ENCODE measurements around the gene ANAPC13.

ANAPC13 gene

DNA sequence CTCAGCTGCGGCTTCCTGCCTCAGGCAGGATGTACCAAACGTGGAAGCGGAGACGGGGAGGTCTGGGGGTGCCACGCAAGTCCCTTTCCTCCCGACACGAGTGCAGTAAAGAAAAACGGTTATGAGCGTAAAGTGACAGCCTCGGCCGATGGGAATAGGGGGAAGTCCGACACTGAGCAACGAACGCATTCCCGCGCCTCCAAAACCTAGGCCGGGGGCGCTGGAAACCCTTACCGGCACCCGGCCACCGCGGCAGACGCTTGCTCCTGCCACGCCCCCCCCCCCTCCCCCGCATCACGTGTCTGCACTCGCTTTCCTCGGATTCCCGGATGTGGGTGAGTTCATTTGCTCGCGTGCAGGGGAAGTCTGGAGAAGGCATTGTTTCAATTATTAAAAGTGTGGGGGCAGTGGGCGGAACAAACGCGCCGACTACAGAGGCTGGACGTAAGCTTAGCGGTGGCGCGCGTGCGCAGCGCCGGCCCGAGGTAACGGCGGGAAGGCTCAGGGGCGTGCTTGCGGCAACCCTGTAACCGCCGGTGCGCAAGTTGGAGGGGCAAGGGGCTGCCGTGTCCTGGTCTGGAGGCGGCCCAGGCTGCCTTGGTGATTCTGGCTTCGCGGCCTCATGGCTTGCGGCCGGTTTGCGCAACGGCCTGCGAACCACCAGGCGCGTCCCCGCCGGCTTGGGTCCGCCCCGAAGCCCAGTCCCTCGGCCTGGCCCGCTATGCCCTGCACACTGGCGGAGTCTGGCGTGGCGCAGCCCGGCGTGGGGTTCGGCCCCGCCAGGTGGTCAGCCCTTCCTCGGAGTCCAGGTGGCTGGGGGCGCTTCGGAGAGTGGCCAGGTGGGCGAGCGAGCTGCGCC lies at the start of gene ANAPC13, which contains the start of gene CEP63:
Gene ANAPC13 (minus strand): TSS at position 268 of the 859 bp plus-strand sequence. CDS start 3,081 bp downstream, outside the sequence.
Gene CEP63 (plus strand): TSS at position 340 of the 859 bp plus-strand sequence. CDS start 9,264 bp downstream, outside the sequence.
- peak; percentile 84 for DNase-seq

DNA sequence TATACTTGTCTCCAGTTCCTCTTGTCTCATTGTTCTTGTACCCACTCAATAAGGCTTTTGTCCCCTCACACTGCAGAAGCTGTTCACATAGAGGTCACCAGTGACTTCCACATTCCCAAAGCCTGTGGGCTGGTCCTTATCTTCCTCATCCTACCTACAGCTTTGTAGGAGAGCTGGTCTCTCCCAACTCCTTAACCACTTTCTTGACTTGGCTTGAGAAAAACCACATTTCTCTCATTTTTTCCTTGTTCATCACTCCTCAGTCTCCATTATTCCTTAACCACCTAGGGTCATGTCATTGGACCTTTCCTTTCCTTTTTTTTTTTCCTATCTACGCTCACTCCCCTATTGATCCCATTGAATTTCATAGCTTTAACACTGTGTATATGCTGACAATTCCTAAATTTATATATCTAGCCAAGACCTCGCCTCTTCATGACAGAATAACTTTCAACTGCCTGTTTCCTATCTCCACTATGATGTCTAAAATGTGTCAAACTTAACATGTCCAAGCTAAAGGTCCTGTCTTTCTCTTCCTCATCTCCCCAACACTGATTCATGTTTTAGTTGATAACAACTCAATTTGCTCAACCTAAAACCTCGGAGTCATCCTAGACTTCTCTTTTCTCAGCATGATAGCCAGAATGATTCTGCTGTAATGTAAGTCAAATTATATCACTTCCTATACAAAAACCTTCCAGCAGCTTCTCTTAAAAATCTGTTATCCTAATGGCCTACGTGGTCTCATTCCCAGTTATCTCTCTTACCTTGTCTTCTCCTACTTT lies 49.6 kb upstream of the ANAPC13 start:
- DNase-seq: no peak

DNA sequence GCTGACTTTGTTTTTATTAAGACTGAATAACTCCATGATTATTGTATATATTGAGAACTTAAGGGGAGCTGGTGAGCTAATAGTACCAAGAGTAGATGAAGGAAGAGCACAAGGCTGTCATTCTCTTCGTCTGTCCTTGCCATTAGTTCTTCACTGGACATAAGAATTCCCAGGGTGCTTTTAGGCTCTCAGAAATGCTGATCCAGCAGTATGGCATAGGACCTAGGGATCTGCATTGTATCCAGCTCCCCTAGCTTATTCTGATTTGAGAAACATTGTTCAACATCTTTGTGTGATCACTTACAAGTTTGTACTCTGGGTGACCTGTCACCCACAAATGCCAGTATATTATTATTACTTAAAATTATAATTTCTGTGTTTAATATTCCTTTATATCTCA lies 47.7 kb upstream of the ANAPC13 start:
- DNase-seq: no peak

DNA sequence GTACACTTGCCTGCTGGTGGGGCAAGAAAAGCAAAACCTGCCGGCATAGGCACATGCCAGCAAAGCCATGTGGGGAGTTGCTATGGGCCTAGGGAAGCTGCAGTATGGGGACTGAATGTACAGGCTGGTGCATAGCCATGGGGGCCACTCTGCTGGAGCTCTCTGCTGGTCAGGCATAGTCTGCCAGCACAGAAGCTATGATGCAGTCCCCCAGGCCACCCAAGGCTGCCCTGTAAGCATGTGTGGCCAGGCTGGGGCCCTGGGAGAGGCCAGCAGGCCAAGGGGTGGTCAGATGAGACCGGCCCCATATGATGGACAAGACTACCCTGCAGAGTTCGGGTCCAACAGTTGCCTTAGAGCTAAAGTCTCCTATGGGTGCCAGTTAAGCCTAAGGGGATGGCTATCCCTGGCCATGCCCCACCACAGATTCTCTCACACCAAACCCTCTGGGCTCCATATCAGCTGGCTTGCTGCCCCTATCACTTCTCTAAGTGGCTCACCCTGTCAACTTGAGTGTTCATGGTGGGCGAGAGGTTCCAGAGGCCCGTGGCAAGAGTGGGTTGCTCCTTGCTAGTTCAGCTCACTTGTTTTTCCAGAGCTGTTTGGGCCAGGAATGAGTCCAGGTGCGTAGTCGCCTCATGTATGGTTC lies 41.9 kb upstream of the ANAPC13 start:
- DNase-seq: no peak

GRCh38 chr3:134527037-134527436 lies 41.3 kb upstream of the ANAPC13 start:
- no peak for DNase-seq

DNA sequence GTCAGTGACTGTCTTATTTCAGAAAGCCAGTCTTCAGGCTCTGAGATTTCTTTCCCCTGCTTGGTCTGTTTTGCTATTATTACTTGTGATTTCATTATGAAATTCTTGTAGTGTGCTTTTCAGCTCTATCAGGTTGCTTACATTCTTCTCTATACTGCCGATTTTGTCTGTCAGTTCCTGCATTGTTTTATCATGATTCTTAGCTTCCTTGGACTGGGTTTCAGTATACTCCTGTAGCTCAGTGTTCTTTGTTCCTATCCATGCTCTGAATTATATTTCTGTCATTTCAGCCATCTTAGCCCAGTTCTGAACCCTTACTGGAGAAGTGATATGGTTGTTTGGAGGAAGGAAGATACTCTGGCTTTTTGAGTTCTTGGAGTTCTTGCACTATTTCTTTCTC lies 40.5 kb upstream of the ANAPC13 start:
- DNase-seq: no peak

GRCh38 chr3:134525293-134525692 lies 39.5 kb upstream of the ANAPC13 start:
- DNase-seq: no peak

DNA sequence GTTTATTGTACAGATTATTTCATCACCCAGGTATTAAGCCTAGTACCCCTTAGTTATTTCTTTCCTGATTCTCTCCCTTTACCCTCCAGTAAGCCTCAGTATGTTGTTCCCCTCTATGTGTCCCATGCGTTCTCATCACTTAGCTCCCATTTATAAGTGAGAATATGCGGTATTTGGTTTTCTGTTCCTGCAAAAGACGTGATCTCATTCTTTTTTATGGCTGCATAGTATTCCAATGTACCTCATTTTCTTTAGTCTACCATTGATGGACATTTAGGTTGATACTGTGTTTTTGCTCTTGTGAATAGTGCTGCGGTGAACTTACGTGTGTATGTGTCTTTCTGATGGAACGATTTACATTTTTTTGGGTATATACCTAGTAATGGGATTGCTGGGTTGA lies 36.8 kb upstream of the ANAPC13 start:
- DNase-seq: no peak

DNA sequence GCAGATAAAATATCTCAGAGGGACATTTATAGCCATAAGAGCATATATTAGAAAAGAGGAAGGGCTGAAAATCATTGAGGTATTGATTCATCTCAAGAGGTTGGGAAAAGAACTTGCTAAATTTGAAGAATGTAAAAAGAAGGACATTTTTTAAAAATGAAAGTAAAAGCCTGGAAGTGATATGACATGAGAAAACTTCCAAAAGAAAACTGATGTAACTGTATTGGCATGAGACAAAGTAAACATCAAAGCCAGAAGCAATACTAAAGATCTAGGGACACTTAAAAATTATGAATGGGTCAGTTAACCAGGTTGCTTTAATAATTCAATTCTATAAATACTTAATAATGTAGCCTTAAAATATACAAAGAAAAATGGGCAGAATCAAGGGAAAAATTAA lies 32.0 kb upstream of the ANAPC13 start:
- no peak for DNase-seq

GRCh38 chr3:134516905-134517304 lies 31.1 kb upstream of the ANAPC13 start:
- DNase-seq: no peak

- no peak for DNase-seq
Observed at GRCh38 chr3:134511500-134511899, 25.7 kb upstream of the ANAPC13 start.

- DNase-seq: no peak
Observed at GRCh38 chr3:134505485-134505884, 19.7 kb upstream of the ANAPC13 start.

- no peak for DNase-seq
Observed at GRCh38 chr3:134504132-134504531, 18.3 kb upstream of the ANAPC13 start.

GRCh38 chr3:134503266-134503665 lies 17.5 kb upstream of the ANAPC13 start:
- no peak for DNase-seq

GRCh38 chr3:134496471-134497071 lies 10.8 kb upstream of the ANAPC13 start:
- no peak for DNase-seq

- no peak for DNase-seq
Observed at GRCh38 chr3:134495980-134496379, 10.2 kb upstream of the ANAPC13 start.

DNA sequence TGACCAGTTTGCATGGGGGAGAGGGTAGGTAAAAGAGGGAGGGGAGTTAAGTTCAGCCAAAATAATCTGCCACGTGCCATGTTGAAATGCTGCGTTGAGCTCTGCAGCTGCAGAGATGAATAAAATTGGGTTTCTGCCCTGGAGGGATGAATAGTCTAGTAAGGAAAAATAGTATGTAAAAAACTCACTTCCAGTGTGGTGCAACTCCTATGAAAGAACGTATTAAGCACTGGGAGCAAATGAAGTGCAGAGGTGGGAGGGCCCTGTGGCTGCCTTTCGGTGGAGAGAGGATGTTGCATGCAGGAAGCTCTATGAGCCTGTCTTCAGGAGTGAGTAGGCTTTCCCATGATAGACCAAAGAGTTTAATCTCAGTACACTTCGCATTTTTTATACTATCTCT lies 8.7 kb upstream of the ANAPC13 start:
- DNase-seq: no peak

- no peak for DNase-seq
Observed at GRCh38 chr3:134487406-134487805, 1.6 kb upstream of the ANAPC13 start.

- DNase-seq: no peak
Observed at GRCh38 chr3:134486577-134487041, 824 bp upstream of the ANAPC13 start.

DNA sequence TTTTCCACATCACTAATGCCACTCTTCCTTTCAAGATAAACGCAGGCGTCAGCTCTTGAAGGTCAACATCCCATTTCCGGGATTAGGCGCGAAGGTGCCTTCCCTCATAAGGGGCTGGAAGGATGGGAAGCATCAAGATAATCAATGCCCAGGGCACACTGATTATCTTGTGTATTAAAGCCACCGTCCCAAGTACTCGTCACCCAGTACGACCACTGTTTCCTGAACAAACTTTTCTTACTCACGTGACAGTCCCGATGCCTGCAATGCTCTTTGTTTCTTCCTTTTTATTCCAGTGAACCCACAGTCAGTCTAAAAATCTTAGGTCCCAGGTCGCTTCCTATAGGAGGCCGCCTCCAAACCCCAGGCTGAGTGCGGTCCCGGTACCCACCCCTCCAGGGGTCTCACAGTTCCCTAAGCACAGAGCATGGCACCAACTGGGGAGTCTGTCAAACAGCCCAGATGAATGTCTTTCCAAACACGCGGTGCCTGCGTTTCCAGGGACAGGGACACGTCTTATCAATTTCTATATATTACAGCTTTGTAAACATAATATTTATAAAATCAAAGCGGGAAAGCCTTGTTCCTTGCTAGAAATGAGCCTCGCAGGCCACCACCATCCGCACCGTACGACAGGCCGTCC lies 589 bp downstream of the ANAPC13 start:
- no peak for DNase-seq

- DNase-seq: no peak
Observed at GRCh38 chr3:134483195-134483900, 2.4 kb downstream of the ANAPC13 start.

DNA sequence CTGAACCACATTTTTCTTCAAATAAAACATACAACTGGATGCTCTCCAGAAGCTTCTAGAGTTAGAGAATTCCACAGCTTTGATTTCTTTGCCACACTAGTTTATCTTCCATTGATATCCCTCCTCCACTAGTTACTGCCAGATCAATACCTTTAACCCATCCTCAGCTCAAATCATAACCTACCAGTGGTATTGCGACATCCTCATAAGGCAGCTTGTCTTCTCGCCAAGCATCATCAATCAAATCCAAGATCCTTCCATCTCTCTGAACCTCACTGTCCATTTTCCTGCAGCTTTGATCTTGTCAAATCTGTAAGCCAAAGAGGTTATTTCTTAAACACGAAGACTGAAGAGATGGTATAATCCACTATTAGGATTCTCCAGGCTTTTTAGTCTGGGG lies 3.2 kb downstream of the ANAPC13 start:
- DNase-seq: no peak
